ENCODE data around the gene LRRC1. TPM values are rescaled to one million over a fixed set of nuclear protein-coding genes. Genes with fewer than 3 reads are reported as not detected.

Gene LRRC1
- total and polyA plus RNA-seq, 2 of the 8 experiments (the other 6 are each of a cell fraction or from before 2014, with no cell fraction given), result 6.7 to 15.9 TPM

- peaks cover 0 to 5% of the 10 kb centered on the region in 2 experiments; a peak in 1 of 4 replicates for H3K79me2 ChIP-seq (ENCODE audit: control insufficient read depth in 1 of 2, insufficient read depth in 2 of 2, low read length in 2 of 2)
- no peak overlapping the region for H4K8ac ChIP-seq (ENCODE audit: extremely low read depth, insufficient read depth, low read length)
- no peaks in the 10 kb centered on the region for H4K20me1 ChIP-seq (replicated peaks in 1 of 2; ENCODE audit: control insufficient read depth in 1 of 2, insufficient read depth in 2 of 2, low read length in 2 of 2)
- H4K91ac ChIP-seq (replicated peaks; ENCODE audit: insufficient read length, low read length), result no peak overlapping the region
- H3K27ac ChIP-seq (ENCODE audit: low read depth, low read length), result no peak overlapping the region
- H2BK20ac ChIP-seq (ENCODE audit: low read length), result no peak overlapping the region
- no peaks in the 10 kb centered on the region for H3K4me1 ChIP-seq (replicated peaks in 1 of 4; ENCODE audit: control insufficient read depth in 3 of 4, insufficient read depth in 4 of 4, low read length in 3 of 4)
- no peak overlapping the region for H2BK120ac ChIP-seq (replicated peaks; ENCODE audit: low read depth, low read length)
- no peaks in the 10 kb centered on the region for H3K23me2 ChIP-seq (ENCODE audit: low read depth, low read length)
- no peak overlapping the region for H4K5ac ChIP-seq (ENCODE audit: insufficient read length, low read depth, low read length)
- H3K23ac ChIP-seq (ENCODE audit: insufficient read length), result no peak overlapping the region
- no peak overlapping the region for H2AK5ac ChIP-seq (ENCODE audit: low read depth, low read length)
- H3K4me3 ChIP-seq (ENCODE audit: extremely low read depth in 1 of 4, insufficient read depth in 2 of 4, low read depth in 3 of 4, low read length in 4 of 4), result no peak overlapping the region
- H3K56ac ChIP-seq (replicated peaks; ENCODE audit: insufficient read length, low read depth, low read length), result no peak overlapping the region
- FAIRE-seq (no peak), DNase-seq (ENCODE audit: low read depth in 1 of 2, low spot score in 2 of 2) (no peak)
- H3K27me3 ChIP-seq (replicated peaks in 1 of 4; ENCODE audit: control insufficient read depth in 3 of 4, extremely low read depth in 1 of 4, insufficient read depth in 3 of 4, low read length in 3 of 4), result no peaks in the 10 kb centered on the region
- H3K9ac ChIP-seq (replicated peaks in 1 of 4; ENCODE audit: extremely low read depth in 1 of 4, low read depth in 3 of 4, low read length in 3 of 4), result no peak overlapping the region
- H3K36me3 ChIP-seq (ENCODE audit: control insufficient read depth in 2 of 4, insufficient read depth in 4 of 4, low read length in 3 of 4), result no peaks in the 10 kb centered on the region
- ChIA-PET CTCF (ENCODE audit: partially characterized antibody) (no interaction called here), POLR2A (ENCODE audit: partially characterized antibody) (no interaction called here)
- no peak overlapping the region for H2BK15ac ChIP-seq (ENCODE audit: low read length)
- no peak overlapping the region for H3K4me2 ChIP-seq (ENCODE audit: insufficient read depth in 1 of 2, low read depth in 2 of 2, low read length in 2 of 2)
- no peak overlapping the region for H3K18ac ChIP-seq (ENCODE audit: extremely low read depth, low read length)
- H2BK5ac ChIP-seq (ENCODE audit: low read depth, low read length), result no peak overlapping the region
- no peak overlapping the region for H3K14ac ChIP-seq (ENCODE audit: insufficient read length)
- H3K4ac ChIP-seq (replicated peaks; ENCODE audit: insufficient read length, low read depth, low read length), result no peak overlapping the region
- no peak overlapping the region for H2AFZ ChIP-seq (ENCODE audit: low read length)
- H2BK12ac ChIP-seq (ENCODE audit: low read depth, low read length), result no peak overlapping the region
- no peaks in the 10 kb centered on the region; the same call in 1 of the 2 replicates for H3K79me1 ChIP-seq (ENCODE audit: low read depth, low read length)
- no peaks in the 10 kb centered on the region for H3K9me3 ChIP-seq (ENCODE audit: insufficient read depth in 2 of 2, low read depth in 1 of 2, low read length in 1 of 2)
- no peak for TF ChIP-seq SRF (IDR thresholded peaks at IDR 0.05; ENCODE audit: low read depth, low read length)
- TF ChIP-seq, protein P1, sequence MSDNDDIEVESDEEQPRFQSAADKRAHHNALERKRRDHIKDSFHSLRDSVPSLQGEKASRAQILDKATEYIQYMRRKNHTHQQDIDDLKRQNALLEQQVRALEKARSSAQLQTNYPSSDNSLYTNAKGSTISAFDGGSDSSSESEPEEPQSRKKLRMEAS (IDR thresholded peaks at IDR 0.05), result no peak
- TF ChIP-seq SIX5 (IDR thresholded peaks at IDR 0.05; ENCODE audit: low read depth, low read length), result no peak
- TF ChIP-seq SIN3A (conservative IDR thresholded peaks at IDR 0.05 in 1 of 2, IDR thresholded peaks at IDR 0.05 in 1 of 2; ENCODE audit: low read depth in 1 of 2, low read length in 2 of 2), result no peak
- TF ChIP-seq FOSL1 (IDR thresholded peaks at IDR 0.05; ENCODE audit: insufficient read depth, low read depth, low read length), result no peak
- TF ChIP-seq CEBPB (IDR thresholded peaks at IDR 0.05; ENCODE audit: low read depth, low read length), result no peak
- TF ChIP-seq CBX5 (IDR thresholded peaks at IDR 0.05; ENCODE audit: low read depth, low read length), result no peak
Observed at GRCh38 chr6:53868626-53869025, 73.8 kb downstream of the LRRC1 start.
